Measurements from ENCODE around the gene NR3C2.

The NR3C2 gene

GRCh38 chr4:148436512-148436911 lies 5.7 kb downstream of the NR3C2 start:
- no peak for DNase-seq (ENCODE audit: low read depth)
- H3K4me3 ChIP-seq (ENCODE audit: low read depth, low read length): no peak overlapping the region
- TF ChIP-seq CTCF (conservative IDR thresholded peaks at IDR 0.05; ENCODE audit: low read depth, low read length): no peak

- TF ChIP-seq CTCF (conservative IDR thresholded peaks at IDR 0.05; ENCODE audit: low read depth, low read length): no peak
- no peak overlapping the region for H3K4me3 ChIP-seq (ENCODE audit: low read depth, low read length)
- no peak for DNase-seq (ENCODE audit: low read depth)
These were observed 6.4 kb downstream of the NR3C2 start for GRCh38 chr4:148435654-148436406.

GRCh38 chr4:148434075-148434773 lies 8.0 kb downstream of the NR3C2 start:
- no peak for TF ChIP-seq CTCF (conservative IDR thresholded peaks at IDR 0.05; ENCODE audit: low read depth, low read length)
- DNase-seq (ENCODE audit: low read depth): no peak
- H3K4me3 ChIP-seq (ENCODE audit: low read depth, low read length): no peak overlapping the region

GRCh38 chr4:148431401-148431800 lies 10.8 kb downstream of the NR3C2 start:
- no peak overlapping the region for H3K4me3 ChIP-seq (ENCODE audit: low read depth, low read length)
- DNase-seq (ENCODE audit: low read depth): no peak
- TF ChIP-seq CTCF (conservative IDR thresholded peaks at IDR 0.05; ENCODE audit: low read depth, low read length): no peak

- TF ChIP-seq CTCF (conservative IDR thresholded peaks at IDR 0.05; ENCODE audit: low read depth, low read length): no peak
- H3K4me3 ChIP-seq (ENCODE audit: low read depth, low read length): no peak overlapping the region
- no peak for DNase-seq (ENCODE audit: low read depth)
These were observed 11.4 kb downstream of the NR3C2 start for GRCh38 chr4:148430854-148431253.

- H3K4me3 ChIP-seq (ENCODE audit: low read depth, low read length): no peak overlapping the region
- no peak for DNase-seq (ENCODE audit: low read depth)
- TF ChIP-seq CTCF (conservative IDR thresholded peaks at IDR 0.05; ENCODE audit: low read depth, low read length): no peak
These were observed 13.0 kb downstream of the NR3C2 start for GRCh38 chr4:148429206-148429605.
